RCC 7860 (cell line): Measurements from ENCODE around the gene MBOAT2.
"Not testable (repeated sequence)": the region's sequence is repeated elsewhere in the genome, so short reads cannot be mapped to it uniquely, and the experiment has no call there.

Source experiments
- DNase-seq: peaks from one replicate; pipeline ENCODE4 v3.0.0-alpha.2; 2015; ENCODE audit warnings: low spot score
- FAIRE-seq: peaks from 2 replicates; lab custom pipeline; 2012; peaks lifted over from hg19 to GRCh38; lab: Jason Lieb, UNC

MBOAT2 gene

GRCh38 chr2:8965216-8965969, 38.1 kb downstream of the MBOAT2 start:
- FAIRE-seq = no peak
- no peak for DNase-seq

DNA sequence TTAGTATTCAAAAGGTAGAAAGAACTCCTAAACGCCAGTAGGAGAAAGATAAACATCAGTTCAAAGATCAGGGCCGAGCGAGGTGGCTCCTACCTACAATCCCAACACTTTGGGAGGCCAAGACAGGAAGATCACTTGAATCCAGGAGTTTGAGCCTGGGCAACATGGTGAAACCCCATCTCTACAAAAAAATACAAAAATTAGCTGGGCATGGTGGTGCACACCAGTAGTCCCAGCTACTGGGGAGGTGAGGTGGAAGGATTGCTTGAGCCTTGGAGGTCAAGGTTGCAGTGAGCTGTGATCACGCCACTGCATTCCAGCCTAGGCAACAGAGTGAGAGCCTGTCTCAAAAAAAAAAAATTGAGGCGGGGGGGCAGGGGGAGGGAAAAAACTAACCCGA, 40.6 kb downstream of the MBOAT2 start:
- DNase-seq (no peak), FAIRE-seq (no peak)

DNA sequence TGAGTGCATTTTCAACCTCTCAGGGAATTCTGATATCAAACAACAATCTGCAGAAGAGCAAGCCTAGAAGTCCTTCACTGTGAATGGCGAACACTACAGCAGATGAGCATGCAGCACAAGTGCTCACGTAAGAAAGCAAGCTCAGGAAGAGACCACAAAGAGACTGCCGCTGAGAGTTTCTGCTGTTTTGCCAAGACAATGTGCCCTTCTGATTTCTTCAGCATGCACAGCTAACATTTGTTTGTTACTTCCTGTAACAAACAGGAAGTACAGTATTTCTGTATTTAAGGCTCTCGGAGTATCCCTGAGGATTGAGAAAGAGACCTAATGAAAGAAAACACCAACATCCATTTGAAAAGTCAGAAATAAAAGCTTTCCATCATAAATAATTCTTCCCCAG, 45.9 kb downstream of the MBOAT2 start:
- no peak for DNase-seq
- FAIRE-seq = no peak

DNA sequence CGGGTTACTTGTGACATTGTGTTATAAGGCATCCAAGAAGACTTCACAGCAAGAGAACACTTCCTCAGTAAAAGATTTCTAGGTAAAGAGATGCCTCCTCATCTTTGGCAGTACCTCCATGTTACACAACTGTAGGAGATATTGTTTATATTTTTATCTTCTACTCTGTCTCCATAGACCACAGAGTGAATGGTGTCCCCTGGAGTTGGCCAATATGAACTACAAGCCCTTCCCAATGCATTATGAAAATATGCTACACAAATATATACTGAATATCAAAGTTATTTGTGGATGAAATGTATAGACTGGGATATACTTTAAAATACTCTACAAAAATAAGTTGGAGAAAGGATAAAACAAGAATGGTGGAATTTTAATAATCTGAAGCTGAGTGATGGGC, 46.7 kb downstream of the MBOAT2 start:
- DNase-seq (no peak), FAIRE-seq (no peak)

DNA sequence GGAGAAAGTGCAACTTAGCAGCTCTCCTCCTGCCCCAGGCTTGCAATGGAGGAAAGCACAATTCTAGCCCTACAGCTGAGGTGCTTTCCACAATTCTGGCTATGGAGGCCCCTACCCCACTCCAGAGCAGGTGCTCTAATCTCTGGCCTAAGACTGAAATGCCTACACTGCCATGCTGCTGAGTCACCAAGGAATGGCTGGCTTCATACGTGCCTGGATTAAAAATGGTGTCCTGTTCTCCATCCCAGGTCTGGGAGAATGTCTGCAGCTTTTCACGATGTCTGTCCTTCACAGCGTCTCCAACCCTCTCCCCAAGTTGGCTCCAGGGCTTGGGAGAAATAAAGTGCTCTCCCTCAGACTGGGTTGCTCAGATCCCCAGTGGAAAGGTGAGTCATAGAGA, 48.5 kb downstream of the MBOAT2 start:
- DNase-seq (no peak), FAIRE-seq (no peak)

GRCh38 chr2:8953525-8953924, 50.0 kb downstream of the MBOAT2 start:
- no peak for FAIRE-seq

GRCh38 chr2:8939486-8940114, 63.9 kb downstream of the MBOAT2 start:
- DNase-seq (no peak), FAIRE-seq (no peak)

More at GRCh38 chr2:8953525-8953924, 50.0 kb downstream of the MBOAT2 start:
- DNase-seq = no peak

DNA sequence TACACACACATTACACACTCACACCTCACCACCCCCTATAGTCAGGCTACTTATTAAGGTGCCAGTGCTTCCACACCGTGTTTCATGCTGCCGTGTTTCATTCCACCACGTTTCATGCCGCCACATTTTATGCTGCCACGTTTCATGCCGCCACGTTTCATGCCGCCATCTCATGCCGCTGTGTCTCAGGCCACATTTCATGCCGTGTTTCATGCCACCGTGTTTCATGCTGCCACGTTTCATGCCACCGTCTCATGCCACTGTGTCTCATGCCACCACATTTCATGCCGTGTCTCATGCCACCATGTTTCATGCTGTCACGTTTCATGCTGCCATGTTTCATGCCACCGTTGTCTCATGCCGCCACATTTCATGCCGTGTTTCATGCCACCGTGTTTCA, 65.1 kb downstream of the MBOAT2 start:
- no peak for FAIRE-seq

DNA sequence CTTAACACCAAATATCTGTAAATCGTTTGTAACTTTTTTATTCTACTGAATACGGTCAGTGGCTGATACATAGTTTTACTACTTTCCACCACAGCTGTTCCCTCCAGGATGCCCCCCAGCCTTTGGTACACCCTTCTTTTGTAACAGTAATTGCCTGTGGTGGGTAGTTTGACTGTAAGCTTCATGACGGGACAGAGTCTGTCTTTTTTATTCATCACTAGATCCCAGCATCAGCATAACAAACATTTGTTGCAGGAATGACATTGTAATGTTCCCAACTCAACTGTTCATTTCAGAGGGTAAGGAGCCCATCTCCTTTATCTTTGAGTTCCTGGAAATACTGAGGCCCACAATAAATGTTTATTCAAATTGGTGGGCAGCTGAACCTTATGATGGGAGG, 67.5 kb downstream of the MBOAT2 start:
- no peak for FAIRE-seq

More for the DNA sequence above, 65.1 kb downstream of the MBOAT2 start:
- no peak for DNase-seq

DNA sequence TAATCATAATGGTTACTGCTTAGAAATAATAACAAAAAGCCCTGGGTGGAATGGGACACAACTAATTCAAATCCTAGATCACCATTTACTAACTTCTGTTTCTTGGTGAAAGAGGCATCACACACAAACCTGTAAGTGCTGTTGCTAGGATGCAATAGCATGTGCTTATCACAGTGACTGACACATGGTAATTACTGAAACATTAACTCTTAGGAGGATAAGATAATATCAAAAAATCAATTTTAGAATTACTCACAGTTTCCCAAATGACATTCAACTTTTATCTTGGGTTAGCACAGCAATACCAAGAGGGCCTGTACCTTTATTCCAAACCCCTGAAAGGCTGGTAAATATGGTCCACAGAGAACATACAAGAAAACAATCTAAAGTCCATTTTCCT, 69.1 kb downstream of the MBOAT2 start:
- FAIRE-seq = no peak

More for the DNA sequence above, 67.5 kb downstream of the MBOAT2 start:
- DNase-seq = no peak

GRCh38 chr2:8932702-8933101, 70.8 kb downstream of the MBOAT2 start:
- DNase-seq (no peak), FAIRE-seq (no peak)

More for the DNA sequence above, 69.1 kb downstream of the MBOAT2 start:
- no peak for DNase-seq

DNA sequence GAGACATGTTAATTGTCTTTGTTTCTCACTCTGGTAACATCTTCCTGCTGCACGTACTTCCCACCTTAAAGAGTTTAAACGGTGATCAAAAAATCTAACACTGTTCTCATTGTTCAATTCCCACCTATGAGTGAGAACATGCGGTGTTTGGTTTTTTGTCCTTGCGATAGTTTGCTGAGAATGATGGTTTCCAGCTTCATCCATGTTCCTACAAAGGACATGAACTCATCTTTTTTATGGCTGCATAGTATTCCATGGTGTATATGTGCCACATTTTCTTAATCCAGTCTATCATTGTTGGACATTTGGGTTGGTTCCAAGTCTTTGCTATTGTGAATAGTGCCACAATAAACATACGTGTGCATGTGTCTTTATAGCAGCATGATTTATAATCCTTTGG, 73.3 kb downstream of the MBOAT2 start:
- not testable (repeated sequence) for DNase-seq, FAIRE-seq

DNA sequence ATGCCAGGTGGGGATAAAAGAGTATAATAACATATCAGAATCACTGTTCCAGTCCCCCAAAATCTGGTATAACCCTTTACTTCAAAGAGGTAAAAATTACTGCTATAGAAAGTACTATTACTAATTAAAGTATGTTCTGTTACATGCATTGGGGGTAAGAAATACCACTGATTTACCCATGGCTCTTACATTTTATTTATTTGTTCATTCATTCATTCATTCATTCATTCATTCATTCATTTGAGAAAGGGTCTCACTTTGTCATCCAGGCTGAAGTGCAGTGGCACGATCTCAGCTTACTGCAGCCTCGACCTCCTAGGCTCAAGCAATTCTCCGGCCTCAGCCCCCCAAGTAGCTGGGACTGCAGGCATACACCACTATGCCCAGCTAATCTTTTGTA, 74.4 kb downstream of the MBOAT2 start:
- FAIRE-seq = no peak
- no peak for DNase-seq

GRCh38 chr2:8927510-8928455, 75.7 kb downstream of the MBOAT2 start:
- FAIRE-seq (no peak), DNase-seq (no peak)

DNA sequence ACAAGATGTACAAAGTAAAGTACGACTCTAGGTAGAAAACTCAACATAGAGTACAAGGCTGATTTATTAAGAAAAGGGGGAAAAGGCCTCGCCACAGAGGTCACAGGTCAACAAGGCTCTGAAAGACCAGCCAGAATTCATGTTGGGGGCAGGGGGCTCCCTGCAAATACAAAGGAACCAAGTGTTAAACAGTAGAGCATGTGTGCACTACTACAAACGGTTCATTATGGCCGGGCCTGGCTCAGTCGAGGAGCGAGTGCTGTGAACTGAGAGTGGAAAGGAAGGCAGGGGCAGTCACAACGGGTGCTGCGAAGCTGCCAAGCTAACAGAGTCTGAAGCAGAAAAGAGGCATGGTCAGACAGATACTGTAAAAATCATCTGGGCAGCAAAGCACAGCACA, 77.1 kb downstream of the MBOAT2 start:
- DNase-seq (no peak), FAIRE-seq (no peak)

GRCh38 chr2:8925411-8925810, 78.1 kb downstream of the MBOAT2 start:
- DNase-seq (no peak), FAIRE-seq (no peak)

GRCh38 chr2:8923183-8923582, 80.3 kb downstream of the MBOAT2 start:
- DNase-seq (no peak), FAIRE-seq (no peak)

DNA sequence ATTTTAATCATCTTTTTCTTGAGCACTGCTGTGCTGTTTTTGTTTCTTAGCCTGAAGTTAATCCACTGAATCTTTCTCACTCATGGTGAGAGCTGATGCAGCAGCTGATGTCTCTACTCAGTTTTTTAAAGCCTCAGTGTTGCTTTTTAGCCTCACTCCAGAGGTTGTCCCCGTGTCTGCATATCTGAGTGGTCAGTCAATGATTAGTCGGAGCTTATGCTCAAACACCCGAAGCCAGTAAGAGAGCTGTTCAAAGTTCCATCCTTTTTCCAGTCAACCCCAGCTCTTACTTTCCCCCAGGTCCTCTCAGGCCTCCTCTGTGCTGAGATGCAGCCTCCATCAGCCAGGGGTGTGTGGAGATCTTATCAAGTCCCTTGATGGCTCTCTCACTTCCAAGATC, 81.1 kb downstream of the MBOAT2 start:
- FAIRE-seq = no peak
- DNase-seq = no peak

GRCh38 chr2:8918412-8918811, 85.1 kb downstream of the MBOAT2 start:
- DNase-seq (no peak), FAIRE-seq (no peak)

GRCh38 chr2:8915941-8916340, 87.5 kb downstream of the MBOAT2 start:
- no peak for DNase-seq
- FAIRE-seq = no peak

- not testable (repeated sequence) for DNase-seq, FAIRE-seq
Measured at GRCh38 chr2:8913767-8914166, 89.7 kb downstream of the MBOAT2 start.
